Activated T-helper 2 cell treated with anti-CD3 and anti-CD28 coated beads, Interferon-gamma antibody, Interleukin-2, Interleukin-4, amounts not matched to agents 10 μg/mL and 5 μg/mL and 100 μg/mL, durations not matched to agents 14 hours and 24 hours and 36 hours (primary cell): ENCODE measurements around the gene QPRT. TPM values are rescaled to one million over a fixed set of nuclear protein-coding genes. Genes with fewer than 3 reads are reported as not detected.
"Not testable (repeated sequence)": the region's sequence is repeated elsewhere in the genome, so short reads cannot be mapped to it uniquely, and the experiment has no call there.

ENCODE experiments used
- DNase-seq: peaks from one replicate; pipeline ENCODE4 v3.0.0; 2021; ENCODE audit warnings: low spot score
- H3K27ac Mint-ChIP-seq: one replicate; pipeline ENCODE4 v1.8.0; 2021; ENCODE audit warnings: mixed read lengths
- H3K27me3 Mint-ChIP-seq: one replicate; pipeline ENCODE4 v1.8.0; 2021; ENCODE audit warnings: low read depth, mixed read lengths
- H3K36me3 Mint-ChIP-seq: one replicate; pipeline ENCODE4 v1.8.0; 2021; ENCODE audit warnings: low read depth, mixed read lengths
- H3K4me1 Mint-ChIP-seq: one replicate; pipeline ENCODE4 v1.8.0; 2021; ENCODE audit warnings: low read depth, mixed read lengths
- H3K4me3 Mint-ChIP-seq: one replicate; pipeline ENCODE4 v1.8.0; 2021; ENCODE audit warnings: low read depth, mild to moderate bottlenecking, moderate library complexity, mixed read lengths
- H3K9me3 Mint-ChIP-seq: one replicate; pipeline ENCODE4 v1.8.0; 2021; ENCODE audit warnings: mixed read lengths
- intact Hi-C: fragments of 100-400 bp; cut with micrococcal nuclease; formaldehyde crosslinking; loops from one replicate; pipeline ENCODE4 v1.15.1; 2023
- total RNA-seq: library from RNA; stranded (reverse); gene quantifications from 2 replicates; pipeline ENCODE4 v1.2.3, GENCODE V29; 2022

Gene QPRT
- total RNA-seq = 24.1 and 29.0 TPM in 2 replicates

DNA sequence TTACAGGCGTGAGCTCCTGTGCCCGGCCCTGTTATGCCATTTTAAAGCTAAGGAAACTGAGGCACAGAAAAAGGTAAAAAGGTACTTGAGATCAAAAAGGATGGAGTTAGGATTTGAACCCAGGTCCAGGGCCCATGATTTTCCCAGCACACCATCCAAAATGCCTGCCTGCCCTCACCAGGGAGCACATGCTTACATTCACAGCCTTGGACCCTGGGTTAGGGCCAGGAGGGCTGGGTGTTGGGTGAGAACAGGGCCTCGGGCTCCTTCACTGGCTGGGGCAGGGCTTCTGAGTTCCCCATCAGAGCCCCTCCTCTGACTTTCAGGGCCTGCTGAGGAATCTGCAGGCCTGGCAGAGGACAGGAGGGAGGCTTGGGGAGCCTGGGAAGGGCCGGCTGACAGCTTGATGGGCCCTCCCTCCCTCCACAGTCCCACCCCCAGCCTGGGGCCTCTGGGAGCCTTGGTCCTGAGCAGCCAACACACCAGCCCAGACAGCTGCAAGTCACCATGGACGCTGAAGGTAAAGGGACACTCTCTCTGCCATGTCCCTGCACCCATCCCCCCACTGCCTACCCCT is at the start of gene QPRT:
Gene QPRT, plus strand, starts transcription at position 490 of the 577 bp plus-strand sequence. Its CDS starts 18 bp downstream, at position 508.
- Mint-ChIP-seq H3K27ac (peak within 1 kb of the TSS; percentile 88), H3K4me1 (peaks cover 18% of the 10 kb centered on the region), H3K9me3 (no peaks in the 10 kb centered on the region), H3K36me3 (peaks cover 23% of the 10 kb centered on the region), H3K27me3 (no peaks in the 10 kb centered on the region), H3K4me3 (peak within 1 kb of the TSS; percentile 73)
- intact Hi-C loops = loop anchor here (2.0 kb wide), 1 partner anchor 14 kb away; no protein-coding TSS in a partner anchor
- no peak for DNase-seq

DNA sequence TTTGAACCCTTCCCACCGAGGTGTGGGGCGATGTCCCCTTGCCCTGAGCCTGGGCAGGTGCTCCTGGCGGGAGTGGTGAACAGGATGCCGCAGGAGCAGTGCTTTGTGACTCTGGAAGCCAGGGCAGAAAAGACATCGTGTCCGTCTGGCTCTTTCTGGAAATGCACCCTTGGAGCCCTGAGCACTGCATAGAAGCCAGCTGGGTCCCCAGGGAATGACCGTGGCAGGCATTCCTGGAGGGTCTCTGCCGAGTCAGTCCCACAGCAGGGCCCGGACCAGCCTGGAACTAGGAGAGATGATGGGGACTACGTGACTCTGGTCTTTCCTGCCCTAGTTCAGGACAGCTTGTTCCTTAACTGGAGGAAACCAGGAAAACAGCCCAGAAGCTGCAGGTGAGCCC is 49.7 kb upstream of the QPRT start:
- intact Hi-C loops = loop anchor here (5.0 kb wide), 1 partner anchor 33 kb away; the partner anchor contains the start of gene SPN
- H3K4me3 Mint-ChIP-seq, H3K9me3 Mint-ChIP-seq, H3K27me3 Mint-ChIP-seq, DNase-seq, H3K36me3 Mint-ChIP-seq, H3K27ac Mint-ChIP-seq: not testable (repeated sequence)
- H3K4me1 Mint-ChIP-seq = peaks cover 11% of the 10 kb centered on the region

DNA sequence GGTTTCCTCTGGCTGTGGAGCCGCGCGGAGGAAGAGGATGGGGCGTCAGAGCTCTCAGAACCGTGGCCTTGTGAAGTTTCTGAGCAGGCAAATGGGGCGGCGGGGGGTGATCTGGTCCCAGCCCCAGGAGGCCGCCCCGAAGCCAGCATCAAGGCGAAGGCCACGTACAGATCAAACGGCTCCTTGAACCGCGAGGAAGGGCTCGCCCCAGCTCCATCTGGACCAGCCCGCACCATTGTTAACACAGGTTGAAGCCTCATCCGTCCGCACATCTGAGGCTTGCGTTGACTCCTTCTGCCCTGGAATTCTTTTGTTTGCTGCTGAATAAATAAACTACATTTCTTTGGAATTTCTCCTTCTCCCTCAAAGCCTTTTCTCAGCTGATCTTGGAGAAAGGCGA is 47.3 kb upstream of the QPRT start:
- not testable (repeated sequence) for DNase-seq
- peaks cover 11% of the 10 kb centered on the region for H3K4me1 Mint-ChIP-seq

DNA sequence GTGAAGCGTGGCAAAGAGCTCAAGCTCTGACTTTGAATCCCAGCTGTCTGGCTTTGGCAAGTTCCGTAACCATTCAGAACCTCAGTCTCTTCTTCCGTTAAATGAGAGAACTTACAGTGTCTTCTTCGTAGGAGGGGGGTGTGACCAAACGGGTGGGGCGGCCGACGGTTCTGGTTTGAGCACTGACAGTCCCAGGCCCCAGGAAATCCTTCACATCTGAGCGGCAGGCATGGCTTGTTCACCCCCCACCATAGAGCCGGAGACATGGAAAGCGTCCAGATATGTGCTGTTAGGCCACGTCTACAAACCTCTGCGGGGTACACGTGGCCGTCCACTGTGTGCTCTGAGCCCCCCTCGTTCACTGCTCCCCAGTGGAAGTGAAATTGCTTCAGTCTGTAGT is 43.1 kb upstream of the QPRT start:
- H3K9me3 Mint-ChIP-seq, H3K36me3 Mint-ChIP-seq, H3K4me1 Mint-ChIP-seq, H3K27me3 Mint-ChIP-seq, intact Hi-C loops, H3K4me3 Mint-ChIP-seq, DNase-seq, H3K27ac Mint-ChIP-seq: not testable (repeated sequence)

More for the DNA sequence above, 47.3 kb upstream of the QPRT start:
- H3K4me3 Mint-ChIP-seq, H3K9me3 Mint-ChIP-seq, intact Hi-C loops, H3K36me3 Mint-ChIP-seq, H3K27me3 Mint-ChIP-seq, H3K27ac Mint-ChIP-seq: not testable (repeated sequence)

DNA sequence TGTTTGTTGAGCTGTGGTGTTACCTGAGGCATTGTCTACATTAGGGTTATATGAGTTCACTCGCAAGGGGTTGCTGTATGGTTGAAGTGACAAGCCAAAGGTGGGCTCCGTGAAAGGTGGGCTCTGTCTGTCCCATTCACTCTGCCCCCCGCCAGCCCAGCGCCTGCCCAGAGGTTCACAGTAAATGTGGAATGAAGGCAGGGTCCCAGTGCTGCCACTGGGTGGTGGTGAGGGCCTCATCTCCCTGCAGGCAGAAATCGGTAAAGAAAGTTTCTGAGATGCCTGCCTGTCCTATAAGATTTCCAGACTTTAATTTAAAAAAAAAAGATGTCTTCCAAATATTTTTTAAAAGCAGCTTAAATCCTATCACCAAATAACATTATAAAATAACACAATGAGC is 42.6 kb upstream of the QPRT start:
- H3K27ac Mint-ChIP-seq, H3K9me3 Mint-ChIP-seq, H3K36me3 Mint-ChIP-seq, intact Hi-C loops, H3K4me1 Mint-ChIP-seq, H3K27me3 Mint-ChIP-seq, DNase-seq, H3K4me3 Mint-ChIP-seq: not testable (repeated sequence)

DNA sequence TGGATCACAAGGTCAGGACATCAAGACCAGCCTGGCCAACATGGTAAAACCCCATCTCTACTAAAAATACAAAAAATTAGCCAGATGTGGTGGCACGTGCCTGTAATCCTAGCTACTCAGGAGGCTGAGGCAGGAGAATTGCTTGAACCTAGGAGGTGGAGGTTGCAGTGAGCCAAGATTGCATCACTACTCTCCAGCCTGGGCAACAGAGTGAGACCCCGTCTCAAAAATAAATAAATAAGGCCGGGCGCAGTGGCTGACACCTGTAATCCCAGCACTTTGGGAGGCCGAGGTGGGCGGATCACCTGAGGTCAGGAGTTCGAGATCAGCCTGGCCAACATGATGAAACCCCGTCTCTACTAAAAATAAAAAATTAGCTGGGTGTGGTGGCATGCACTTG is 40.2 kb upstream of the QPRT start:
- H3K9me3 Mint-ChIP-seq, H3K4me3 Mint-ChIP-seq, intact Hi-C loops, DNase-seq, H3K36me3 Mint-ChIP-seq, H3K27ac Mint-ChIP-seq, H3K27me3 Mint-ChIP-seq: not testable (repeated sequence)
- H3K4me1 Mint-ChIP-seq = peaks cover 15% of the 10 kb centered on the region

DNA sequence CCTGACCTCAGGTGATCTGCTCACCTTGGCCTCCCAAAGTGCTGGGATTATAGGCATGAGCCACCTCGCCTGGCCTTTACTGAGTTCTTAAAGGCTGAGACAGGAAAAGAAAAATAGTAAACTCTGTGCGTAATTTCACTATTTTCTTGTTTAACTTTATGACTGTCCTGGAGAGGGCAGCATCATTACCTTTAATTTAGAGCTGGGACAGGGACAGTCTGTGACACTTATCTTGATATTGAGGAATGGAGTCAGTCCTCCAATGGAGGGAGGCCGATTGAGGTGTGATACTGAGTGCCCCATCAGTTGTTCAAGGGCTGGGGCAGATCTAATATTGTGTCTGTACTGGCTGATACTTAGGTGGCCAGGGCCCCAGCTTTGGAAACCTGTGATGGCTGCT is 37.4 kb upstream of the QPRT start:
- Mint-ChIP-seq H3K4me3 (no peak overlapping the region), H3K27ac (peak overlapping the region; percentile 5), H3K27me3 (no peaks in the 10 kb centered on the region), H3K36me3 (no peaks in the 10 kb centered on the region), H3K9me3 (no peaks in the 10 kb centered on the region), H3K4me1 (peaks cover 29% of the 10 kb centered on the region)
- DNase-seq = no peak
- intact Hi-C loops = no loop called here

DNA sequence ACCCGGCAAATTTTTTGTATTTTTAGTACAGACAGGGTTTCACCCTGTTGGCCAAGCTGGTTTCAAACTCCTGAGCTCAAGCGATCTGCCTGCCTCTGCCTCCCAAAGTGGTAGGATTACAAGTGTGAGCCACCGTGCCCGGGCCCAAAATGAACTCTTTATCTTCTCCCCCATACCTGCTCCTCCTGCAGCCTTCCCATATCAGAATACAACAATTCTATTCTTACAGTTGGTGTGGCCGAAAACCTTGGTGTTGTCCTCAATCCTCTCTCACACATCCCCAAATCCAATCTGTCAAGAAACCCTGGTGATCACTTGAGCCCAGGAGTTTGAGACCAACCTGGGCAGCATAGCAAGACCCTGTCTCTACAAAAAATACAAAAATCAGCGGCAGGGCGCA is 35.4 kb upstream of the QPRT start:
- Mint-ChIP-seq H3K36me3 (no peaks in the 10 kb centered on the region), H3K9me3 (no peaks in the 10 kb centered on the region), H3K27ac (no peak overlapping the region), H3K4me1 (peaks cover 29% of the 10 kb centered on the region), H3K27me3 (no peaks in the 10 kb centered on the region), H3K4me3 (no peak overlapping the region)
- DNase-seq = no peak
- intact Hi-C loops = no loop called here

DNA sequence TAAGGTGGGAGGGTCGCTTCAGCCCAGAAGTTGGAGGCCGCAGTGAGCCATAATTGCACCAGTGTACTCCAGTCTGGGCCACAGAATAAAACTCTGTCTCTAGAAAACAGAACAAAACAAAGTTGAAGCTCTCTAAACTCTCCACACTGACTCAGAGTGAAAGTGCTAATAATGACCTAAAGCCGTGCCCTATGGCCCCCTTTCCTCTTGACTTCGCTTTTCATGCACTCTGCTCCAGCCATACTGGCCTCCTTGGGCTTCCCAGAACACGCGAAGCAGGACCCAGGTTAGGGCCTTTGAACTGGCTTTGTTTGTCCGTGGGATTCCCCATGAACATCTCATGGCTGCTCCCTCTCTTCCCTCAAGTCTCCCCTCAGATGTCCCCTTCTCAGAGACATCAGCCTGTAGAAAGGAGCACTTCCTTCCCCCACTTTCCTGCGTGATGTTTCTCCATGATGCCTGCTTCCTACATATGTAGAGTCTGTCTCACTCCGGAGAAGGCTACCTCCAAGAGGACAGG is 34.6 kb upstream of the QPRT start:
- Mint-ChIP-seq H3K4me1 (peaks cover 29% of the 10 kb centered on the region), H3K27ac (no peak overlapping the region)

DNA sequence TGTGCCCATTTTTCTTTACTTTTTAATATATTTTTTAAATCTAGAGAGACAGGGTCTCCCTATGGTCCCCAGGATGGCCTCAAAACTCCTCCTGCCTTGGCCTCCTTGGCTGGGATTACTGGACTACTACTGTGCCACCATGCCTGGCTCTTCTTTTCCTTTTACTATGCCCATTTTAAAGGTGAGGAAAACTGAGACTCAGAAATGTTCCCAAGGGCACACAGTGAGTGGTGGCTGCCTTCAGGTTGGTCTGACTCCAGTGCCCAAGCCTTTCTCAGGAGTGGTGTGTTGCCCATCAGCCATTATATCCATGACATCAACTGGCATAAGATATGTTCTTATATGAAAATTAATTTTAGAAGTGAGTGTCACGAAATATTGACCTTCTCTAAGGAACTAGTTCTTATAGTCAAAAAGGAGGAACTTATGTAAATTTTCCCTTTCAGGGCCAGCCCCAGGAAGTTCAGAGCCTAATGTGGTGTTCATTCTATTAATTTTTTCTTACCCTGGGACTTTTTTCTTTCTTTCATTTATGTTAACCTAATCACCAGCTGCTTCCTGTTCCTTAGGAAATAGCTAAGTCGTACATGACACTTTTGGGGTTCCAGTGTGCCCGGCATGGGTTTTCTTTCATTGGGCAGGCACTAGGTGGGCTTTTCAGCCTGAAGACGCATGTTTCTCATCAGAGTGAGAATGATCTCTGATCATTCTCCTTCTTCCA is 33.8 kb upstream of the QPRT start:
- no peaks in the 10 kb centered on the region for H3K9me3 Mint-ChIP-seq
- DNase-seq = no peak
- no peaks in the 10 kb centered on the region for H3K27me3 Mint-ChIP-seq
- H3K27ac Mint-ChIP-seq = no peak overlapping the region
- intact Hi-C loops = no loop called here
- peaks cover 35% of the 10 kb centered on the region for H3K4me1 Mint-ChIP-seq
- H3K36me3 Mint-ChIP-seq = no peaks in the 10 kb centered on the region
- no peak overlapping the region for H3K4me3 Mint-ChIP-seq

More for the DNA sequence above, 34.6 kb upstream of the QPRT start:
- H3K4me3 Mint-ChIP-seq = no peak overlapping the region
- H3K27me3 Mint-ChIP-seq = no peaks in the 10 kb centered on the region
- DNase-seq = no peak
- no peaks in the 10 kb centered on the region for H3K9me3 Mint-ChIP-seq
- intact Hi-C loops = no loop called here
- H3K36me3 Mint-ChIP-seq = no peaks in the 10 kb centered on the region

DNA sequence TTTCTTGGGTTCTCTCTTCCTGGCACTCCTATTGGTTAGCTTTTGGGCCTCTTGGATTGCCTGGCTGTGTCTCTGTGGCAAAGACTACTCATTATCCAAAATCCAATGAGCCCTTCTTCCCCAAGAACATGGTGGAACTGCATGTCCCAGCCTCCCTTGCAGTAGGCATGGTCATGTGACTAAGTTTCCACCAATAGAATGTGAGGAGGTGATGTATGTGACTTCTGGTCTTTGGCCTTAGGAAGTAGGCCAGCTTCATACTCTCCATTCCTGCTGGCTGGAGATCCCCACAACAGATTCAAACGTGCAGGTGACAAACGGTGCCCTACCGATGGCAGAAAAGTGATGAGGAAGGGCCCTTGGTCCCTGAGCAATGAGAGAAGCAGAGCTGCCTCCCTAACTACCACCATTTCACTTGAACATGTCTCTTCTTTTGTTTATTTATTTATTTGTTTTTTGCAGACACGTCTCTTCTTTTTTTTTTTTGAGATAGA is 33.2 kb upstream of the QPRT start:
- Mint-ChIP-seq H3K9me3 (no peaks in the 10 kb centered on the region), H3K4me3 (no peak overlapping the region), H3K36me3 (no peaks in the 10 kb centered on the region), H3K4me1 (peaks cover 33% of the 10 kb centered on the region), H3K27me3 (no peaks in the 10 kb centered on the region), H3K27ac (no peak overlapping the region)
- DNase-seq = no peak
- intact Hi-C loops = no loop called here

DNA sequence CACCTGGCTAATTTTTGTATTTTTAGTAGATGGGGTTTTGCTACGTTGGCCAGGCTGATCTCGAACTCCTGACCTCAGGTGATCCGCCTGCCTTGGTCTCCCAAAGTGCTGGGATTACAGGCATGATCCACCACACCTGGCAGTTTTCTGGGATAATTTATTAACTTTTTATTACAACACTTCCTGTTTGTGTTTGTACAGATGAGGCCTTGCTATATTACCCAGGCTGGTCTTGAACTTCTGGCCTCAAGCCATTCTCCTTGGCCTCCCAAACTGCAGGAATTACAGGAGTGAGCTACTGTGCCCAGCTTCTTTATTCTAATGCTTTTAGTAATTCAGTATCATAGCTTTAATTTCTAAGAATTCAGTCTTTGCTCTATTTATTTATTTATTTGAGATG is 32.0 kb upstream of the QPRT start:
- H3K27ac Mint-ChIP-seq = no peak overlapping the region
- no peaks in the 10 kb centered on the region for H3K36me3 Mint-ChIP-seq
- no peak for DNase-seq
- H3K27me3 Mint-ChIP-seq = no peaks in the 10 kb centered on the region
- no peaks in the 10 kb centered on the region for H3K9me3 Mint-ChIP-seq
- H3K4me1 Mint-ChIP-seq = peaks cover 25% of the 10 kb centered on the region
- intact Hi-C loops = no loop called here
- no peak overlapping the region for H3K4me3 Mint-ChIP-seq
